ENCODE results near the gene DIAPH2. TPM values are rescaled to one million over a fixed set of nuclear protein-coding genes. Genes with fewer than 3 reads are reported as not detected.
A peak's percentile ranks its signal among the peaks of the same experiment; 100 is the strongest.

DIAPH2 gene
- polyA plus RNA-seq, 1 experiment, result 3.1 TPM

DNA sequence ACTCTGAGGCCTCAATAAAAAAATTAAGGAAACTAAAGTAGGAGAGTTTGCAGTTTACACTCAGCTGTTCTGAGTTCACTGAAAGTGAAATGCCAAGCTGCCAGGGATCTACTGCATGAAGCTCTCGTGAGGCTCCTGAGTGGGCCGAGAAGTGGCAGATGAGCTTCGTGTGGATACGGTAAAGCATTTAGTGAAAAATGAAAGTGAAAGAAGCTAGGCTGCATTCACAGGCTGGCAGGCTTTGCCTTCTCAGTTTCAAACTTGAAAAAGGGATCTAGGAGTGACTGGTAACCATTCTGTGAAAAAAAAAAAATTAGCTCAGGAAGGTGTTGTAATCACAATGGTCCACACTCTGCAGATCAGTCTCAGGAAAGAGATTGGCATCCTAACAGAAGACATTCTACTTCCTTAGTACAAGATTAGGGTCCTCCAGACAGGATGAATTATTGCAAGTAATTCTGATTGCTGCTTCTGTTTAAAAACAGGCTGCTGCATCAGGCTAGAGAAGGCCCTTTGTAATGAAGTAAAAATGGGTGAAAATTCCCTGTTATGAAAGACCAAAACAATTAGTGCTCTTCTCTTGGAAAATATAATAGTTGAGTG, 879.0 kb downstream of the DIAPH2 start:
- DNase-seq (ENCODE audit: low read depth), result peak; percentile 14
- TF ChIP-seq, protein P1, sequence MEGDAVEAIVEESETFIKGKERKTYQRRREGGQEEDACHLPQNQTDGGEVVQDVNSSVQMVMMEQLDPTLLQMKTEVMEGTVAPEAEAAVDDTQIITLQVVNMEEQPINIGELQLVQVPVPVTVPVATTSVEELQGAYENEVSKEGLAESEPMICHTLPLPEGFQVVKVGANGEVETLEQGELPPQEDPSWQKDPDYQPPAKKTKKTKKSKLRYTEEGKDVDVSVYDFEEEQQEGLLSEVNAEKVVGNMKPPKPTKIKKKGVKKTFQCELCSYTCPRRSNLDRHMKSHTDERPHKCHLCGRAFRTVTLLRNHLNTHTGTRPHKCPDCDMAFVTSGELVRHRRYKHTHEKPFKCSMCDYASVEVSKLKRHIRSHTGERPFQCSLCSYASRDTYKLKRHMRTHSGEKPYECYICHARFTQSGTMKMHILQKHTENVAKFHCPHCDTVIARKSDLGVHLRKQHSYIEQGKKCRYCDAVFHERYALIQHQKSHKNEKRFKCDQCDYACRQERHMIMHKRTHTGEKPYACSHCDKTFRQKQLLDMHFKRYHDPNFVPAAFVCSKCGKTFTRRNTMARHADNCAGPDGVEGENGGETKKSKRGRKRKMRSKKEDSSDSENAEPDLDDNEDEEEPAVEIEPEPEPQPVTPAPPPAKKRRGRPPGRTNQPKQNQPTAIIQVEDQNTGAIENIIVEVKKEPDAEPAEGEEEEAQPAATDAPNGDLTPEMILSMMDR (IDR thresholded peaks at IDR 0.05; ENCODE audit: insufficient read depth, low read depth, low read length), result no peak
- H3K27me3 ChIP-seq (ENCODE audit: control insufficient read depth, insufficient read depth, low read length), result no peaks in the 10 kb centered on the region
- H3K36me3 ChIP-seq (ENCODE audit: control insufficient read depth, insufficient read depth, low read length), result no peaks in the 10 kb centered on the region
- ChIA-PET CTCF (no interaction called here), POLR2A (interaction anchor here (0.6 kb wide), 1 partner anchor 82 kb away, joined by 3 read pairs; no protein-coding TSS in a partner anchor)
- peak overlapping the region; percentile 11; the same call in 1 of the 2 replicates for H3K4me3 ChIP-seq (ENCODE audit: low read depth, low read length)

DNA sequence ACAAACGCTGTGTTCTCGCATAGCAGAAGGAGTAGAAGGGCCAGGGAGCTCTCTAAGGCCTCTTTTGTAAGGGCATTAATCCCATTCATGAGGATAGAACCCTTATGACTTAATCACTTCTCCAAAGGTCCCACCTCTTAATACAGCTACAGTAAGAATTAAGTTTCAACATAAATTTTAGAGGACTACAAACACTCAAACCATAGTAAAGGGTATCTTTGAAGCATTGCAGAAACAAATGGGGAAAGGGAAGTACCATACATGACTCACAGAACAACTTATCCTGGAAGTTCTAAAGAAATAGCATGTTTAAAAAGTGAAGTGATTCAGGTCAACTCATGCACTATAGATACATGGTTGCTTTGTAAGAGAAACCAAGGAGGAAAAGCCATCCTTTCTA, 879.9 kb downstream of the DIAPH2 start:
- Histone ChIP-seq H3K4me3 (ENCODE audit: low read depth, low read length) (no peak overlapping the region), H3K27me3 (ENCODE audit: control insufficient read depth, insufficient read depth, low read length) (no peaks in the 10 kb centered on the region), H3K36me3 (ENCODE audit: control insufficient read depth, insufficient read depth, low read length) (no peaks in the 10 kb centered on the region)
- no peak for DNase-seq (ENCODE audit: low read depth)
- TF ChIP-seq, protein P1 (IDR thresholded peaks at IDR 0.05; ENCODE audit: insufficient read depth, low read depth, low read length), result no peak
- ChIA-PET POLR2A (no interaction called here), CTCF (no interaction called here)

DNA sequence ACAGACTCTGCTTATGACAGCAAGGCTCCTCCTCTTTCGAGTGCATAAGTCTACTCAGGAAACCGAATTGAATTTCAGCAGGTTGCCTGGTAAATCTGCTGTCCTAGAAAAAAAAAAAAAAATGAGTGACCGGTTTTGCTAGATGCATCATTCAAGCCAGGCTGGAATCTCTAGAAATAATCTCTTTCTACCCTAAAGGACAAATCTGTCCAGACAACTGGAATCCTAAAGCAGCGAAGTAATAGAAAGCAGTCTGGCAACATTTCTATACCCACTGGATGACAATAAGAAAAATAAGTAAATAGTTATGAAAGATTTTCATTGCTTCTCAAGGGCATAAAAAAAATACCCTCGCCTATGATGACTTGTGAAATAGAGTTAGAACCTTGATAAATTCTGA, 902.5 kb downstream of the DIAPH2 start:
- H3K4me3 ChIP-seq (ENCODE audit: low read depth, low read length), result no peak overlapping the region
- no peaks in the 10 kb centered on the region for H3K27me3 ChIP-seq (ENCODE audit: control insufficient read depth, insufficient read depth, low read length)
- ChIA-PET CTCF (no interaction called here), POLR2A (no interaction called here)
- TF ChIP-seq, protein P1 (IDR thresholded peaks at IDR 0.05; ENCODE audit: insufficient read depth, low read depth, low read length), result no peak
- H3K36me3 ChIP-seq (ENCODE audit: control insufficient read depth, insufficient read depth, low read length), result no peaks in the 10 kb centered on the region
- no peak for DNase-seq (ENCODE audit: low read depth)

DNA sequence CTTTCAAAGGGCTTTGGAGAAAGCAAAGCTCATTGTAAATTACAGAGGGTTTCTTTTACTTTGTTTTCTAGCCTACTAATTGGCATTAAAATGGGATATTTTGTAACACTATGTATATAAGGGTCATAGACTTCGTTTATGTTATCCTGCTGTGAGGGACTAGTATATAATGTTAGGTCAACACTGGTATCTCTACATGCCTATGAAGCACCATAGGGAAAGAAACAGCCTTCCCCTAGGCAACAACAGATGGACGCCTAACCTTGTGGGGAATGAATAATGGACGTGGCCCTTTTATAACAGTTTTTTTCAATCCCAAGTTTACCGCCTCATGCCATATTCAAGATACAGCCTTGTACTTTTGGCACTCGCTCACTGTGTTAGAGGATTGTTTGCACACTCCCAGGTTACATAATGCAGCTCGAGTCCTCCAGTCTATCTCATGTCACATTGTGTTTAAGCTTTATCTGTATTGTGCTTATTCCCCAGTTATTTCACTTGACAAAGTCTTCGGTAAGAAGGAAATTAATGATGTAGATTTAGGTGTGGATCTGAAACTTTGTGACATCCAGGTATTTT, 910.1 kb downstream of the DIAPH2 start:
- H3K36me3 ChIP-seq (ENCODE audit: control insufficient read depth, insufficient read depth, low read length), result no peaks in the 10 kb centered on the region
- ChIA-PET POLR2A (no interaction called here), CTCF (no interaction called here)
- TF ChIP-seq, protein P1 (IDR thresholded peaks at IDR 0.05; ENCODE audit: insufficient read depth, low read depth, low read length), result no peak
- no peak overlapping the region for H3K4me3 ChIP-seq (ENCODE audit: low read depth, low read length)
- H3K27me3 ChIP-seq (ENCODE audit: control insufficient read depth, insufficient read depth, low read length), result no peaks in the 10 kb centered on the region
- DNase-seq (ENCODE audit: low read depth), result no peak

DNA sequence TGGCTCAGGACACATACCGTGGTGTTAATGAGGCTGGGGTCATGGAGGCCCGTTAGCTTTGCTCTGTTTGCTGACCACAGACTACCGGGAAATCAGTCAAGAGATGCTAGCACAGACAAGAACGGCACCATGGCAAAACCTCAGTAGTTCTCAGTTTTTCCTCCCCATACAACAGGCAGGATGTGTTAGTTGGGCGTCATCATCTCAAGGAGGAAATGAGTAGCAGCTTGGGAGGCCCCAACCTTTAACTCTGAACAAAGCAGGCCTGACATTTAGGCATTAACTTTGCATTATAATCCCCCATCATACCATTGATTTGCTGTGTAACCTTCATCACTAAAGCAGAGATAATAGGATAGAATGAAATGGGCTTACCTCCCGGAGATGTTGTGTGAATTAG, 913.3 kb downstream of the DIAPH2 start:
- no peak for DNase-seq (ENCODE audit: low read depth)
- ChIA-PET CTCF (no interaction called here), POLR2A (no interaction called here)
- H3K4me3 ChIP-seq (ENCODE audit: low read depth, low read length), result no peak overlapping the region
- H3K27me3 ChIP-seq (ENCODE audit: control insufficient read depth, insufficient read depth, low read length), result no peaks in the 10 kb centered on the region
- TF ChIP-seq, protein P1 (IDR thresholded peaks at IDR 0.05; ENCODE audit: insufficient read depth, low read depth, low read length), result no peak
- no peaks in the 10 kb centered on the region for H3K36me3 ChIP-seq (ENCODE audit: control insufficient read depth, insufficient read depth, low read length)
